DMS153 (cell line): Measurements from ENCODE around the gene ZNF502.

Experiments used
- DNase-seq: peaks from one replicate; lab custom pipeline; 2025; lab: John Stamatoyannopoulos, UW

The ZNF502 gene

GRCh38 chr3:44771424-44772098 lies 59.1 kb downstream of the ZNF502 start:
- no peak for DNase-seq

DNA sequence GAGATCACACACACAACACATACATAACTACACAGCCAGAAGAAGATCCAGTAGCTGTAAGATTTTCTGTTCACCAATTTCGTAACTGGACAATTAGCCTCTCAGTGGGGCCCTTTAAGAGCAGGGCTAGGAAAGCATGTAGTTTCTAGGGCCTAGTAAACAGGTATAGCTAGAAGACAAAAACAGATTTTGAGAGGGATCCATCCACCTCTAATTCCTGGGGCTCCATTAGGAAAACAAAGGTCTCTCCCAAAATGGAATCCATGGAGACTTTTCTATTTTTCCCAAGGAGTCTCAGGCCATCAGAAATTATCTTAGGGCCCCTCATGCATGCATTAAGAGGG lies 59.6 kb downstream of the ZNF502 start:
- DNase-seq = no peak
